T-helper 1 cell treated with Interleukin-12 subunit alpha and Interleukin-12 subunit beta and Interleukin-4 antibody, amounts not matched to agents 30 μg/mL and 1 μg/mL, for 36 hours (primary cell): Measurements from ENCODE around the gene RTN1.

Source experiments
- H3K27ac Mint-ChIP-seq: one replicate; pipeline ENCODE4 v1.8.0; 2021; ENCODE audit warnings: mild to moderate bottlenecking, mixed read lengths
- H3K27me3 Mint-ChIP-seq: one replicate; pipeline ENCODE4 v1.8.0; 2021; ENCODE audit warnings: low read depth, mixed read lengths
- H3K36me3 Mint-ChIP-seq: one replicate; pipeline ENCODE4 v1.8.0; 2021; ENCODE audit warnings: low read depth, mixed read lengths
- H3K4me1 Mint-ChIP-seq: one replicate; pipeline ENCODE4 v1.8.0; 2021; ENCODE audit warnings: low read depth, mixed read lengths
- H3K4me3 Mint-ChIP-seq: one replicate; pipeline ENCODE4 v1.8.0; 2021; ENCODE audit warnings: mild to moderate bottlenecking, moderate library complexity, mixed read lengths
- H3K9me3 Mint-ChIP-seq: one replicate; pipeline ENCODE4 v1.8.0; 2021; ENCODE audit warnings: mixed read lengths

RTN1 gene

DNA sequence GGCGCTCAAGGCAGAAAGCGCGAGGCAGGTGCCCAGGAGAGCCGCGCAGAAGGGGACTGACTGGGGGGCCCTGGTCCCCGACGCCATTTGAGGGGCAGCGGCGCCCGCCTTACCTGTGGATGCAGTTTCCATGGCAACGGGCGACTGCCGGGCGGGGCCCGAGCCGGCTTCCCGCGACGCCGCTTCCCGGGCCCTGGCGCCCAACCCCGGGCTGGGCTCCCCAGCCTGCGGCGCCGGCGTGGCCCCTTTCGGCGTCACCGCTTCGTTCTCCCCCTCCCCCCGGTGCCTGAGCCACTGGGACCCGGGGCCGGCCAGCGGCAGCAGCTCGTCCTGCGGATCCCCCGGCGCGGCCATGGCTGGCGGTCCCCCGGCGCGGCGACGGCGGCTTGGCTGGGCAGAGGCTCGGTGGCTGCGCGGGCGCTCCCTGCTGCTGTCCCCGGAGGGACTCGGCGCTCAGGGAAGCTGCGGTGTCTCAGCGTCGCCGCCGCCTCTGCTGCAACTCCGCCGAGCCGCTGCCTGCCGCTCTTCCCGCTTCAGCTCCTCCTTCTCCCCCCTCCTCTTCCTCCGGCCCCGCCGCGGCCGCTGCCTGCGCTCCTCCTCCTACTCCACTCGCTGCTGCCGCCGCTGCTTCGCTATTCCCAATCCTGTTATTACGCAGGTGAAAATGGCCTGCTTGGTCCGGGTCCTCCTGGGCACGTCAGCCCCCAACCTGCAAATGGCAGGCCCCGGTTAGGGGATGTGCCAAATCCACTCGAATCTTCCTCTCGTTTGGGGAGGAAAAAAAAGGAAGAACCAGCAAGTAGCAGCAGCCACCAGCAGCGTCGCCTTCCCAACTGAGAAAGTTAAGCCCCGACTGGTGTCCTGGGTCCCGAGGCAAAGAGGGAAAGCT, at the start of gene RTN1:
Gene RTN1 (minus strand): TSS at position 500 of the 889 bp plus-strand sequence. CDS start 146 bp downstream, at position 354.
- Mint-ChIP-seq H3K27me3 (peaks cover 64% of the 10 kb centered on the region), H3K36me3 (peaks cover 3% of the 10 kb centered on the region), H3K9me3 (no peaks in the 10 kb centered on the region), H3K4me1 (peaks cover 6% of the 10 kb centered on the region), H3K4me3 (peak within 1 kb of the TSS; percentile 87), H3K27ac (no peak within 1 kb of the TSS)

GRCh38 chr14:59920378-59920683, 49.8 kb upstream of the RTN1 start:
- Mint-ChIP-seq H3K4me1 (peaks cover 1% of the 10 kb centered on the region), H3K36me3 (no peaks in the 10 kb centered on the region), H3K27me3 (peaks cover 39% of the 10 kb centered on the region), H3K27ac (no peak overlapping the region), H3K9me3 (no peaks in the 10 kb centered on the region), H3K4me3 (no peak overlapping the region)

DNA sequence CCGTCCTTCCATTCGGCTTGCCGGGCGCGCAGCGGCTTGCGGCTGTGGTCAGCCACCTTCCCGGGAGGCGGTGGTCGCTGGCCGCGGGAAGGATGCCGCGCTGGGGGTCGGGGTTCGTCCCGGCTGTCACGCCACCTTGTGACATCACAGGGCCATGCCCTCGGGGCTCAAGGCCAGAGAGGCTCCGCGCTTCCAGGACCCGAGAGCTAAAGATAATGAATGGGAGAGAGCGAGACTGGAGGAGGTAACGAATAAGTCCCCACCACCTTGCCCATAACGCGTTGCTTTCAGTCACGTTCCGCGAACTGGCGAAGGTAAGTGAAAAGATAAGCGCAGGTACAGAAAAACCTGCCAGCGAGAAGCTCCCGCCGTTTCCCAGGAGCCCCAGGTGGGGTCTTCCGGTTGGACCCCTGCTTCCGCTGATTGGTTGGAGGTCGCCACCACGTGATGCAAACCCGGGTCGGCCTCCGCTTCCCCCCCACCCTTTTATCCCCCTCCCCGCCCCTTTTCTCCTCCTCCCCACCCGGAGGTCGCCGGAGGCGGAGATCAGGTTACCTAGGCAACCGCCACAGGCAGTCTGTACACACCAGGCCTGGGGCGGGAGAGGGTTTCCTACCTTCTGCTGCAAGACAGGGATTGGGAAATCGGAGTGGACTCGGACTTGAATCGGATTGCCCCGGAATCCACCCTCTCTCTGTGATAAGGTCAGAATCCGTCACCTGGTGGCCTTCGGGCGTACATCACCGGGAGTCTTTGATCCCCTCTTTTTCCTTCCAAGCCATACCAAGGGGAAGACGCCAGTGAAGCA, 49.2 kb upstream of the RTN1 start, which contains the start of gene LRRC9:
Gene LRRC9 (plus strand): TSS at position 575 of the 808 bp plus-strand sequence.
- H3K4me3 Mint-ChIP-seq: peak within 1 kb of the TSS; percentile 49
- H3K36me3 Mint-ChIP-seq: no peaks in the 10 kb centered on the region
- H3K9me3 Mint-ChIP-seq: no peaks in the 10 kb centered on the region
- peaks cover 1% of the 10 kb centered on the region for H3K4me1 Mint-ChIP-seq
- H3K27ac Mint-ChIP-seq: no peak within 1 kb of the TSS
- H3K27me3 Mint-ChIP-seq: peaks cover 39% of the 10 kb centered on the region

GRCh38 chr14:59918824-59919569, 48.4 kb upstream of the RTN1 start:
- no peaks in the 10 kb centered on the region for H3K36me3 Mint-ChIP-seq
- H3K4me3 Mint-ChIP-seq: peak overlapping the region; percentile 49
- H3K4me1 Mint-ChIP-seq: peaks cover 1% of the 10 kb centered on the region
- no peaks in the 10 kb centered on the region for H3K9me3 Mint-ChIP-seq
- peaks cover 39% of the 10 kb centered on the region for H3K27me3 Mint-ChIP-seq
- H3K27ac Mint-ChIP-seq: no peak overlapping the region

GRCh38 chr14:59913187-59913586, 42.6 kb upstream of the RTN1 start:
- Mint-ChIP-seq H3K9me3 (no peaks in the 10 kb centered on the region), H3K27me3 (peaks cover 6% of the 10 kb centered on the region), H3K4me1 (no peaks in the 10 kb centered on the region), H3K27ac (no peak overlapping the region), H3K36me3 (no peaks in the 10 kb centered on the region), H3K4me3 (no peak overlapping the region)

- Mint-ChIP-seq H3K4me1 (no peaks in the 10 kb centered on the region), H3K27me3 (peaks cover 4% of the 10 kb centered on the region), H3K27ac (no peak overlapping the region), H3K4me3 (no peak overlapping the region), H3K36me3 (no peaks in the 10 kb centered on the region), H3K9me3 (no peaks in the 10 kb centered on the region)
These were observed 41.9 kb upstream of the RTN1 start for GRCh38 chr14:59912443-59912842.

DNA sequence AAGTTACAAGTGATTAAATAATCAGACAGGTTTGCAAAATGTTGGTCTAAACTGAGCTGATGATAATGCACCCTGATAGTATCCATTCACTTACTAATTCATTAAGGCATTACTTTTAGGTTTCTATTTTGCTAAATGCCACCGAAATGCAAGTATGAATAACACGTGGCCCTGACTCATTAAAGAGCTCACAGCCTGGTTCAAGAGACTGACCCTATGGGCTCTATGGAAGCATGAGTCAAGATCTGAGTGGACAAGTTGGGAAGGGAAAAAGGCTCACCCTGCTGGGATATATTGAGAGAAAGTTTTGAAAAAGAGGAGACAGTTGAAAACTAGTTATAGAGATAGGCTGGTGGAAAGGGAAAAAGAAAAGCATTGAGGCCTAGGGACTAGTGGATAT, 34.6 kb upstream of the RTN1 start:
- no peak overlapping the region for H3K27ac Mint-ChIP-seq
- H3K4me1 Mint-ChIP-seq: no peaks in the 10 kb centered on the region
- no peaks in the 10 kb centered on the region for H3K27me3 Mint-ChIP-seq
- H3K36me3 Mint-ChIP-seq: no peaks in the 10 kb centered on the region
- H3K4me3 Mint-ChIP-seq: no peak overlapping the region
- no peaks in the 10 kb centered on the region for H3K9me3 Mint-ChIP-seq

- H3K27me3 Mint-ChIP-seq: no peaks in the 10 kb centered on the region
- H3K27ac Mint-ChIP-seq: no peak overlapping the region
- no peaks in the 10 kb centered on the region for H3K9me3 Mint-ChIP-seq
- H3K36me3 Mint-ChIP-seq: no peaks in the 10 kb centered on the region
- no peaks in the 10 kb centered on the region for H3K4me1 Mint-ChIP-seq
- H3K4me3 Mint-ChIP-seq: no peak overlapping the region
These were observed 33.6 kb upstream of the RTN1 start for GRCh38 chr14:59904184-59904583.

DNA sequence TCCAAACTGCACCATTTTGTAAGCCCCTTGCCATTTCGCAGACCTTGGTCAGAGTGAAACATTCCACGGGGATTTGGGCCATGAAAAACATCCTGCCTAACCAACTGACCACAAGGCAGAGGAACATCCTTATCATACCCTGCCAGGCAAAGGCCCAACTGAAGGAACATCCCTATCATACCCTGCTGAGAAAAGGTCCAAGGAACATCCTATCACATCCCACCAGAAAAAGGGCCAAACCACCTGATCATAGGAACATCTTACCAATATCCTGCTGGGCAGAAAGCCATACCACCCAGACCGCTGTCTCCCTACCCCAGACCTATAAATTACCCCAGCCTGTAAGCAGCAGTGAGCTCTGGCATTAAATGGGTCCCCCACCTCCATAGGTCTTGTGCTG, 30.0 kb upstream of the RTN1 start:
- H3K4me3 Mint-ChIP-seq: no peak overlapping the region

DNA sequence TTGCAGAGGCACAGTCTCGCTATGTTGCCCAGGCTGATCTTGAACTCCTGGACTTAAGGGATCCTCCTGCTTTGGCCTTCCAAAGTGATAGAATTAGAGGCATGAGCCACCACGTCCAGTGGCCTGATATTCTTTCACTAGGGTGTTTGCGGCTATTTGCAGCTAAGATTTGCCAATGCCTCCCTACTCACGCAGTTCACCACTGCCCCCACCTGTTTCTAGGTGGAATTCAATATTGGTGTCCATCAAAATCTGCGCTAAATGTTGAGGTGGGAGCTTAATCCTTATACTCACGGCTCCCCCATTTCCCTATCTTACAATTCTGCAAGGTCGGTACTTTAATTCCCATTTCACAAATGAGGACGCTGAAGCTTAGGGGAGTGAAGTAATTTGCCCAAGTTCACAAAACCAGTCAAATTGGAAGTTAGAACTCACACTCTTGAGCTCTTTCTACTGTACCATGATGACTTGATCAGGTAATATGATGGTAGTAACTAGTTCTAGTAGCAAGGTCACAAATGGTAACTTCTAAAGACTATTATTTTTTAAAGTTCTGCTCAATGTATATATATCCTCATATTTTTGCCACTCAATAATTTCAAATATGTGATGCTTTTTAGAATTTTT, 27.3 kb upstream of the RTN1 start:
- H3K4me3 Mint-ChIP-seq: no peak overlapping the region
- H3K36me3 Mint-ChIP-seq: no peaks in the 10 kb centered on the region
- no peaks in the 10 kb centered on the region for H3K4me1 Mint-ChIP-seq
- H3K27me3 Mint-ChIP-seq: peaks cover 11% of the 10 kb centered on the region
- H3K27ac Mint-ChIP-seq: no peak overlapping the region
- H3K9me3 Mint-ChIP-seq: no peaks in the 10 kb centered on the region

More for the DNA sequence above, 30.0 kb upstream of the RTN1 start:
- Mint-ChIP-seq H3K27ac (no peak overlapping the region), H3K36me3 (no peaks in the 10 kb centered on the region), H3K27me3 (peaks cover 11% of the 10 kb centered on the region), H3K9me3 (no peaks in the 10 kb centered on the region), H3K4me1 (no peaks in the 10 kb centered on the region)

DNA sequence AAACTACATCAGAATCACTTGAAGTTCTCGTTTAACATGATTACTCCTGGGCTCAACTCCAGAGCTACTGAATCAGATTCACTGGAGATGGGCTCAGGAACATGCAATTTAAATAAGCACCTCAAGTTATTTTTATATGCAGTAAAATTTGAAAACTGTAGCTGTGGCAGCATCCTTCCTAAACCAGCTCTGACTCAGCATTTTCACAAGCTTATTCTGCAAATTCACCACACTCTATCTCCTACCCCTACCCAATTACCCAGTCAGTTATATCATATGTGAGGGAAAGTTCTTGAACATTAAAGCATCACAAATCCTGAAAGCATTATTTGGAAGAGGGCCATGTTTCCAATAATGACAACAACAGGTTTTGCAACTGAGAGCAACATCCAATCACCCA, 25.1 kb upstream of the RTN1 start:
- peaks cover 11% of the 10 kb centered on the region for H3K27me3 Mint-ChIP-seq
- H3K4me3 Mint-ChIP-seq: no peak overlapping the region
- no peaks in the 10 kb centered on the region for H3K36me3 Mint-ChIP-seq
- no peaks in the 10 kb centered on the region for H3K4me1 Mint-ChIP-seq
- H3K27ac Mint-ChIP-seq: no peak overlapping the region
- no peaks in the 10 kb centered on the region for H3K9me3 Mint-ChIP-seq

GRCh38 chr14:59890676-59891075, 20.1 kb upstream of the RTN1 start:
- Mint-ChIP-seq H3K27me3 (peaks cover 14% of the 10 kb centered on the region), H3K4me3 (no peak overlapping the region), H3K36me3 (no peaks in the 10 kb centered on the region), H3K4me1 (no peaks in the 10 kb centered on the region), H3K9me3 (no peaks in the 10 kb centered on the region), H3K27ac (no peak overlapping the region)

- no peaks in the 10 kb centered on the region for H3K36me3 Mint-ChIP-seq
- no peaks in the 10 kb centered on the region for H3K4me1 Mint-ChIP-seq
- H3K27me3 Mint-ChIP-seq: peaks cover 20% of the 10 kb centered on the region
- no peaks in the 10 kb centered on the region for H3K9me3 Mint-ChIP-seq
- no peak overlapping the region for H3K27ac Mint-ChIP-seq
- no peak overlapping the region for H3K4me3 Mint-ChIP-seq
These were observed 12.4 kb upstream of the RTN1 start for GRCh38 chr14:59882957-59883356.

- H3K27ac Mint-ChIP-seq: no peak overlapping the region
- H3K4me1 Mint-ChIP-seq: peaks cover 6% of the 10 kb centered on the region
- peaks cover 3% of the 10 kb centered on the region for H3K36me3 Mint-ChIP-seq
- H3K9me3 Mint-ChIP-seq: no peaks in the 10 kb centered on the region
- H3K4me3 Mint-ChIP-seq: peak overlapping the region; percentile 87
- H3K27me3 Mint-ChIP-seq: peaks cover 60% of the 10 kb centered on the region
These were observed 555 bp upstream of the RTN1 start for GRCh38 chr14:59871166-59871495.
